ENCODE measurements around the gene CCDC179.

Gene CCDC179

DNA sequence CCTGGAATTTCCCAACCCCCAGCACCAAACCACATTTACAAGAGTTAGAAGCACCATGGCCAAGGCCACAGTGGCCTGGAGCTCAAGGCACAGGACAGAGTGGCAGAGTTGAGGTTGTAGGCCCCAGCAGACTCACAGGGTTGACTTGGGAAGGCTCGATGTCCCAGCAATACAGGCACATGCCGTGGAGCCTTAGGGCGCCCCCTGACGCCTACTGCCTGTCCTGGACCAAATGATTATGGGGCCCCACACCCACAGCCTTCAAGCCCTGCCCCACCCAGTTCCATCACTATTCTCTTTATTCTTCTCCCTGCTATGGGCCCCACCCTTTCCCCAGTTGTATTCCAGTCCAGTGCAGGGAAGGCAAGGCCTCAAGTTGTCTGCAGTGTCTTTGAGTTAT is at the start of gene CCDC179:
CCDC179 (minus strand) TSS at position 234 of the 400 bp plus-strand sequence; CDS start at position 181, 53 bp downstream.
- no peak for DNase-seq (ENCODE audit: extremely low read depth in 1 of 2, low read depth in 1 of 2)

DNA sequence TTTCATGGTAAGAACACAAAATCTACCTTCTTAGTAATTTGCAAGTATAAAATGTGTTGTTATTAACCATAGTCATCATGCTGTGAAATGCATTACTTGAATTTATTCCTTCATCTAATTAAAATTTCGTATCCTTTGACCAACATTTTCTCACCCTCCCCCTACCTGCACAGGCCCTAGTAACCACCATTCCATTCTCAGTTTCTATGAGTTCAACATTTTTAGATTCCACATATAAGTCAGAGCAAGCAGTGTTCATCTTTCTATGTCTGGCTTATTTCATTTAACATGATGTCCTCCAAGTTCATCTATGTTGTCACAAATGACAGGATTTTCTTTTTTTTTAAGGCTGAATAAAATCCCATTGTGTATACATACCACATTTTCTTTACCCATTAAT is 43.5 kb upstream of the CCDC179 start:
- no peak for DNase-seq (ENCODE audit: extremely low read depth in 1 of 2, low read depth in 1 of 2)

DNA sequence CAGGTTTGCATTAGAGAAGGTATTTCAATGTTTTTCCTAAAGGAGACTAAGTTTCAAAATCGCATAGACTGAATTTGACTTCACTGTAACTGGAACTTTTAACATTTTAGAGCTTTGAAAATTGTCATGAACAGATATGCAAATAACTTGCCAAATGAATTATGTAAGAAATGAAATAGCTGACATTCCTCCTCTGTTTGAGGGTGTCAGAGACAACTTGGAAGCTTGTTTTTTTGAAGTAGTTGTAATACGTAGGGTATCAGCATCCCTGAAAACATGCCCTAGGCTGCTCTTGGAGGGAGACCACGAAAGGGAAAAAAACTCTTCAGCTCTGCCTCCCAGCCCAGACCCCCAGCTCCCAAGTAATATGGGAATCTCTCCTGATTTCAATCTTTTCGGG is 41.3 kb upstream of the CCDC179 start:
- DNase-seq (ENCODE audit: extremely low read depth in 1 of 2, low read depth in 1 of 2): no peak

DNA sequence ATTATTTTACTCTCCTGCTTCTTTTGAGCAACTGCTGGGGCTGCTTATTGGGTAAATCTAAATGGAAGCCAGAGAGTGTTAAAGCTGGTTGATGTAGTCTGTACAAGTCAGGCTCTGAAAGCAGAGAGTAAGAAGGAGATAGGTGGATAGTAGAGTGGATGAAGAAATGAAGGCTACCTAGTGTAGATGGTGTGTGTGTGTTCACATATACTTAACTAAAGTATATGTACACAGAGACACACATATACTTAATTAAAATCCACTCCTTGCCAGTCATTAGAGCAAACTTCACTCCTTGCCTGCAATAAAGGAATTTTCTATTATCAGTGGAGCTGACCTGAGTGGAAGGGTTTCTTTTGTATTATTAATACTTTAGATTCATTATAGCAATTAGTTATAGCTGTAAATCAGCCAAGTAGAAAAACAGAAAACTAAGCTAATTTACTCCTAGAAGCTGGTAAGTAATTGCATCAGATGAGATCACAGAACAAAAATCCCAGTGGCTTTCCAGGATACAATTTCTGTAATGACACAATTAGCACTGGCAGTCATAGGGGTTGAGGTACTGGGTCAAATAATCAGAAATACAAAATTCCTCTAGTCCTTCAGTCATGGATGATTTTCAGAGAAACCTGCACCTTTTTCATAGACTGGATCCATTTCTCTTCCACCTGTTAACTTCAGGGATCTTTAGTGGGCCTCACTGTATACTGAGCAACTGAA is 40.7 kb upstream of the CCDC179 start:
- no peak for DNase-seq (ENCODE audit: extremely low read depth in 1 of 2, low read depth in 1 of 2)

DNA sequence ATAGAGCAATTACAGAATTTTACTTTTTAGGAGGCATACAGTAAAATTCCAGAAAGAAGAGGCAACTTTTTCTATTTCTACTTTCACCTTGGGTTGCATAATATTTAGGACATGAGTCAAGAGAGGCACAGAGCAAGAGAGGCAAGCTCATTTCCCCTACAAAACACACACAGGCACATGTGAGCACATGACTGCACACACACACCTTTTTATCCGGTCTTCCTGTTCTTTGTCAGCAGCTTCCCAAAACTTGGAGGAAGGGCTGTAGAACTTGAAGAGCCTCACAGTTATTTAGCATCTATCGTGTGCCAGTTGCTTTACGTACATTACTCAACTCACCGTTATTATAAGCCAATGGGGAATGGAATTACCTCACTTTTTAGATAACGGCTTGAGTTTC is 37.8 kb upstream of the CCDC179 start:
- no peak for DNase-seq (ENCODE audit: extremely low read depth in 1 of 2, low read depth in 1 of 2)

DNA sequence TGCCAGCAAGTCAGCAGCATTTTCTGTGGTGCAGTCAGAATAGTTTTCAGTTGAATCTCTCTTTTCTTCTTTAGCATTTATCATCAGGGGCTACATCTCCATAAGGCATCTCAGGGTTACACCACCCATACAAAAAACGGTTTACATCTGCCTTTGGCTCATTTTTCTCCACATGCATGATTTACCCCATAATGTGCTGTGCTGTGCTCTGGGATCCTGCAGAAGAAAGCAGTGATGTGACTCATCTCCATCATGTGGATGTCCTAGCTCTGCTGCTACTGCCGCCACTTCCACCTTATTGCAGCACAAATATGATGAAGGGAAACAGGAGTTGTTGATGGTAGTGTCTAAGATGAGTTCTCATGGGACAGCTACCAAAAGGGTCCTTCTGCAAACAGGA is 30.0 kb upstream of the CCDC179 start:
- no peak for DNase-seq (ENCODE audit: extremely low read depth in 1 of 2, low read depth in 1 of 2)

DNA sequence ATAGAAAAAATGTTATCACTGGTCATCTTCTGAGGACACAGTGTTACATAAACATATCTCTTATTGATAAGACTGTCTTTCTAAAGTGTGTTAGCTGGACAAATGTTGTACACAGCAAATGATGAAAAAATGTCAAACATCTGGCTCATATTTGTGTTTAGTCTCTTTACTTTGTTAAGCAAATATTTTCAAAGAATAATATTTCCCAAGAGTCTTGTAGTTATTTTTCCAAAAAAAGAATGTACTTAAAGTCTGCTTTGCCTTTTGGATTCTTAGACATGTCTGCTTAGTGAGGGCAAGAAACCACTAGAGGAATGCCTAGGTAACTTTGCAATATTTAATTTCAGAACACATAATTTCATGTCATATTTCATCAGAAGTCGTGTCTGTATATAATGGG is 23.9 kb upstream of the CCDC179 start:
- DNase-seq (ENCODE audit: extremely low read depth in 1 of 2, low read depth in 1 of 2): no peak

DNA sequence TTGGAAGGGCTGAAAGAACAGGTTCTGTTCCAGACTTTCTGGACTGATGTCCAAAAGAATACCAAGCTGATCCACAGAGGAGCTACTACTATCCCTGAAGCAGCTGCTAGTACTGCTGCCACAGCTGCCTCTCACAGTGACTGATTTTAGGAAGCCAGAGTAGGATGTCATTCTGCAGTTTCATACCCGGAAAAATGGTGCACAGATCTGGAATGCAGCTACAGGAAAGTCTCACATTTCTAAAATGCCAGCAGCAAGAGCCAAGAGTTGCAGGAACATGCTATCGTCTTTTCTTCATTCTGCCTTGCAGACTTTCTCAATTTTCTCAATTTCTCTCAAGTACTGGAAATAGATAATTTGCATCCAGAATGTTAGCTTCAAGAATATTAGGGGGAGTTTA is 19.4 kb upstream of the CCDC179 start:
- no peak for DNase-seq (ENCODE audit: extremely low read depth in 1 of 2, low read depth in 1 of 2)

DNA sequence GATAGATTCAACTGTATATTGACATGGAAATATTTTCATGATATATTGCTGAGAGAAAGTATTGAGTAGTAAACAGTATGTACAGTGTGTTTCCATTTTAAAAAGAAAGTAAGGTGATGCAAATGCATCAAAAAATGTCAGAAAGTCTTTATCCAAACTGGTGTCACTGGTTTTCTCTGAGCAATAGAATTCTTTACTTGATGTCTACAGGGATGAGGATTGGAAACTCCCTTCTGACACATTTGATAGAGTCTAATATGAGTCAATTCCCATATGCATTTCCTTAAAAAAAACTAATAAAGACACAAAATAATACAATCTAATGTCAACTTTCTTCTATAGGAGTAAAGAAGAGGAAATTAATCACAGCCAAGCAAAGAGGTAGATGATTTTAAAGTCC is 18.3 kb upstream of the CCDC179 start:
- no peak for DNase-seq (ENCODE audit: extremely low read depth in 1 of 2, low read depth in 1 of 2)

DNA sequence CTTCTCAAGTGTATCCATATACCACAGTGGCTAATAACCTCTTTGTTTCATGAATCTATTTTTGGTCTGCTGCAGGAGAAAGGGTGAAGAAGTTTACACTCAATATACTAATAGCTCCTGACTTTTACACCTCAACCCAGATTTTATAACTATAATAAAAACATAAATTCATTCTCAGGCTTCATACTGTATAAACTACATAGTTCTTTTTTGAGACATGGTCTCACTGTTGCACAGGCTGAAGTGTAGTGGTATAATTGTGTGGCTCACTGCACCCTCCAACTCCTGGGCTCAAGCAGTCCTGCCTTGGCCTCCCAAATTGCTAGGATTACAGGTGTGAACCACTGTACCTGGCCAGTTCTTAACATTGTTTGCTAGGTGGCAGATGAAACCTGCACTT is 17.8 kb upstream of the CCDC179 start:
- DNase-seq (ENCODE audit: extremely low read depth in 1 of 2, low read depth in 1 of 2): no peak

DNA sequence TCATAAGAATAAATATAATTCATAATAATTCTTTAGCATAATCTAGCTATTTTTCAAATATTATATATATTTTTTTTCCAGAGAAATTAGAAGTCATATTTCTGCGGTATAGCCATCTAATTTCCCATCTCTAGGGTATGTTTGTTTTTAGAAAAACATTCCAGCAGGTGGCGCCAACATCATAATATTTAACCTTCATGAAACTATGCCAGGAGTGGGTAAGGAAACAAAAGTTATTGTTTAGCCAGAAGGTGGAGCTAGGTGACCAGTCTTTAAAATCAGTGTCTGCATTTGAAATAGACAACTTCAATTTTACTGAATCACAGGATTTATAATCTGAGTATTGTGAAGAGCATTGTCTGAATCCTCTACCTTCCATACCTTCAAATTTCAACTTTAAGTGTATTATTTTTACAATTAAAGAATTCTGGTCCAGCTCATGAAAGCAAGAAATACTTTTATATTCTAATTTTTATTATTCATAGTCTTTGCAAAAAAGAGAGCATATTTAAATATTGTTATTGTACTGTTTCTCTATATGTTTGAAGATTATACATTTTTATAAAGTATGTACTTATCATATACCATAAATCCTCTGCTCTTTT is 15.7 kb upstream of the CCDC179 start:
- peak; percentile 7 to 20 for DNase-seq (ENCODE audit: extremely low read depth in 1 of 2, low read depth in 1 of 2)

DNA sequence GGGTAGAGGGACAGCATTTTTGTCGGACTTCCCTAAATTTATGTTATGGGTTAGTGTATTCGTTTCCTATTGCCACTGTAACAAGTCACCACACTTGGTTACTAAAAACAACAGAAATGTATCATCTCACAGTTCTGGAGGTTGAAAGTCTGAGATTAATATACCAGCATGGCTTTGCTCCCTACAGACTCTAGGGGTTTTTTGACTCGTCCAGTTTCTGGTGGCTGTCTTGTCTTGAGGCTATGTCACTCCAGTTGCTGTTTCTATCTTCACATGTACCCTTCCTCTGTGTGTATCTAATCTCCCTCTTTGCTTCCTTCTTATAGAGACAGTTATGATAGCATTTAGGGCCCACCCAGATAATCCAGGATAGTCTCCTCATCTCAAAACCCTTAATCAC is 9.1 kb upstream of the CCDC179 start:
- DNase-seq (ENCODE audit: extremely low read depth in 1 of 2, low read depth in 1 of 2): no peak

DNA sequence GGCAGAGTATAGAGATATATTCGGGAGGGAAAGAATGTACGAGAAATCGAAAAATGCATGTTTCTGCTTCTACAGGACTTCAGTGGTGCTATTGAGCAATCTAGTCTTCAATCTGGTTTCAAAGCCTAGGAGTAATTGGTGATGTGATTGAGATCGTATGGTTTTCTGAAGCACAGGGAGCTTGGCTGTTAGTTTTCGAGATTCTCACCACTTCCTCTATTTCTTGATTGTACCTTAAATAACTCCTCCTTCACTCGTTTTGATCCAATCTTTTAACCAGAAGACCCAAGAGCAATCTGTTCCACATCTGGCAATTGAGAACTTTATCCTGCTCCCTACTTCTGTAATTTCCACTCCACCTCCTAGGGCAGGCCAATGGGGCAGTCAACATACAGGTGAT is 518 bp downstream of the CCDC179 start:
- DNase-seq (ENCODE audit: extremely low read depth in 1 of 2, low read depth in 1 of 2): no peak

DNA sequence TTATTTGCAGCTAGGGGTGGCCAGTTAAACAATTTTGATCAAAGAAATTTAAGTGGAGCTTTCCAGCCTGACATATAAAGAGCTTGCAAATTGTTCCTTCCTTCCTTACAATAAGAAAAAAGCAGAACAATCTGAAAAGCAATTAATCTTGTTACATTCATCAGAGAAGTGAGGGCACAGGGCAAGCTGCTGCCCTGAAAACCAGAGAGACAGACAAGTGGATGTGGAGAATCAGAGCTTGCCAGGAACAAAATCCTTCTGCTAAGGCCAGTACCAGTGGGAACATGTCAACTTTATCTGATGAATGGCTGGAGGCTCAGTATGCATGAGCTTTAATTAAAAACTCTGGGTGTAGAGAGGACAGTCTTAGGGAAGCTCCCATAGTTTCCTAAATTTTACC is 8.8 kb downstream of the CCDC179 start:
- no peak for DNase-seq (ENCODE audit: extremely low read depth in 1 of 2, low read depth in 1 of 2)

DNA sequence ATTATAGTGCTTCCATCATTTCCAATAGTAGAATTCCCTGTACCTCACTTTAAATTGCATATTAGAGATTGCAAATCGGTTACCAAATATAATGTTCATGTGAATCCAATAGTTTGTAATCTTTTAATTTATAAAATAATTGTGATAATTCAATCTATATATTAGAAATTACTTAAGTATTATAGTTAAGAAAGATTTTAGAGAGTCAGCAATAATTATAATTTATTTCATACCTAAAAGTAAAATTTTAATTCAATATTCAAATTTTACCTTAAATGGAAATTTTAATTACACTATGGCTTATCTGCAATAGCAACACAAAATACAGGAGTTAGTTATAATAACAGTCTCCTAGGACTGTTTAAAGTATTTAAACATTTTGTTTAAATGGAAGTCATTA is 13.5 kb downstream of the CCDC179 start:
- DNase-seq (ENCODE audit: extremely low read depth in 1 of 2, low read depth in 1 of 2): no peak

DNA sequence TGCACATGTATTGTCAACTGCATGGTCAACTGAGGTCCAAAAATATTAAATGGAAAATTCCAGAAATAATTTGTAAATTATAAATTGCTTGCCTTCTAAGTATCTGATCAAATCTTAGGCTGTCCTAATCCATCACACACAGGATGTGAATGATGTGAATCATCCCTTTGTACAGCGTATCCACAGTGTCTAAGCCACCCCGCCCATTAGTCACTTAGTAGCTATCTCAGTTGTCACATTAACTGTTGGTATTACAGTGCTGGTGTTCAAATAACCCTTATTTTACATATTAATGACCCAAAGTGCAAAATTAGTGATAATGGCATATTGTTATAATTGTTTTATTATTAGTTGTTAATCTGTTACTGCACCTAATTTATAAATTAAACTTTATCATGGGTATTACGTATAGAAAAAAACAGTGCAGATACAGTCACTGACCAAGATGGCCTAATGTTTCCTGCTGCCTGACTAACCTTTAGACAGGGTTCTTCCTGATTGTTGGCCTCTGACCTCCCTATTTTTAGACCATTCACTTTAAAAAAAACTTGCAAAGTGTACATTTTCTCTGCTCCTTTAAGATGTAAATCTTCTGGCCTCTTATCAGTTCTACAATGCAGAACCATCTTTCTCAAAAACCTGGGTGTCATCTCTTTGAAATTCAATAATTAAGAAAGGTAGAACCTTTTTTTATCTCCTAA is 27.8 kb downstream of the CCDC179 start:
- no peak for DNase-seq (ENCODE audit: extremely low read depth in 1 of 2, low read depth in 1 of 2)

DNA sequence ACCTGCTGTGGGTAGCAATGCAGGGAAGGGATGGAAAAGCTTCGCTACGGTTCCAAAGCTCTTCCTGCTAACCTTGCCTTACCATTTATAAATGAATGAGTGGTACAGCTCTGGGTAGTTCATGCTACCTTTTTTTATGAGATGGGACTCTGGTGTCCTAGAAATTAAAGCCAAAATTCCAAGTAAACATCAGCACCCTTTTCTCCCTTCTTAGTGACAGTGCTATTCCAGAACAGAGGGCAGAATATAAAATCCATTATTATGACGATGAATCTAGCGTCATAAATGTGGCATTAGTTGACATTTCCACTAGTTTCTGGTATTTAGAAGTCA is 30.2 kb downstream of the CCDC179 start:
- no peak for DNase-seq (ENCODE audit: extremely low read depth in 1 of 2, low read depth in 1 of 2)

DNA sequence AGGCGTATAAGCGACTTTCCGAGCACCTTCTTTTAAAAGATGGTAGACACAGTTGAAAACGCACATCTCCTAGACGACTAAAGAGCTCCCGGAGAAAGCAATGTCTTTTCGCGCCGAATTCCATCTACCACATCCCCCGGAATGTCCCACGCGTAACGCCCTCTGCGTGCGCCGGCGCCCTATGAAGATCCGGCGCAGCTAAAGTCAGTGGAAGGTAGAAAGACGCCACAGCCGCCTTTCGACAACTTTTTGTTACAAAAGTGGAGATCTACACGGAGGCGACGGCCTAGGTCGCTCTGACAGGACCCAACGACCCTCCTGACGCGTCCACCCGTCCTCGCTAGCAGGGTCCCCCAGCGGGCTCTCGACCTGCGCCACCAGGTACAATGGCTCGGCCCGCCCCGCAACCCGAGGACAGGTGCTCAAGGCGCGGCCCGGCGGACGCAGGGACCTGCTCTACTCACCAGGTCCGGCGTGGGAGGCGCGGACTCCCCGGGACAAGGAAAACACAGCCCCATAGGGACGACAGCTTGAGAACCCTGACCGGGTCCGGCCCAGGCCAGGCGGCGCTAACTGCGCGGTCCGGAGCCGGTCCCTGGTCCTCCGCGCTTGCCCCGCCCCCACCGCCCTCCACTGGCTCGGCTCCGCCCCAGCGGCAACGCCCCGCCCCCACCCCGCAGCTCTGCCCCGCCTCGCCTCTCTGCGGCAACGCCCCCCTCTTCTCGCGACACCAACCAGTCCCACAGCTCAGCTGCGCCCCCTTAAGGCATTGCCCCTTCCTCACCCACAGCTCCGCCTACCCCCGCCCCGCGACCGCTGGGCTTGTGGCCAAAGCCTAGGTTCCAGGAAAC is 30.8 kb downstream of the CCDC179 start, which contains the start of gene SVIP:
SVIP (minus strand) TSS at position 571 of the 851 bp plus-strand sequence; CDS start at position 518, 53 bp downstream.
- peak; percentile 88 to 93 for DNase-seq (ENCODE audit: extremely low read depth in 1 of 2, low read depth in 1 of 2)

DNA sequence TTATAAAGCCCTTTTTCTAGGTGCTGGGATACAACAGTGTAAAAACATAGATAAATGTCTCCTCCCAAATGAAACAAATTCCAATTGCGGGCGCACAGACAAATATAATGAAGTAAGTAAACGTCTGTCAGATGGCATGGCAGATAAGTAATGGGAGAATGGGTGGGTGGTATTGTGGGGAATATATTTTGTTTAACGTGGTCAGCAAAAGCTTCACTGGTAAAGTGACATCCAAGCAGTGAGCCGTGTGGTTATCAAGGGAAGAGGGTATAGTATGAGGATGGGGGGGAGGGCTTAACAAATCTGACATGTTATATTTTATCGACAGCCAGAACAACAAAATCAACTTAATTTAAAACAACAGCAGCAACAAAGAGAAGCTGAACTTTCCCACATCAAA is 31.9 kb downstream of the CCDC179 start:
- DNase-seq (ENCODE audit: extremely low read depth in 1 of 2, low read depth in 1 of 2): no peak

DNA sequence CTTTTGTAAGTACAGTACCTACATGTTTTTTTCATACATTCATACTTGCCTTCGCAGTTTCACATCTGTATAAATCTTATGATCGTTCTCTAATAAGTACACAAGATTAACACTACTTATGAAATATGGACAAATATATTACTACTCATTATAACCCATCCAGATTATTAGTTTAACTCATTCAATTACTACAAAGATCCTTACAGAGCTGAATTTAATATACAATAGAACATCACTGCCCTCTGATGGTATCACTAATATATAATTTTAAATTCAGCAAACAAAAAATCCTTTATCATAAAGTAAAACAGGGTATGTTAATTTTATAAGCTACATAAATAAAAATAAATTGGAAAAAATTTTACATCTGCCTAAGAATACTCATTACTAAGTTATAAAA is 38.1 kb downstream of the CCDC179 start:
- no peak for DNase-seq (ENCODE audit: extremely low read depth in 1 of 2, low read depth in 1 of 2)

DNA sequence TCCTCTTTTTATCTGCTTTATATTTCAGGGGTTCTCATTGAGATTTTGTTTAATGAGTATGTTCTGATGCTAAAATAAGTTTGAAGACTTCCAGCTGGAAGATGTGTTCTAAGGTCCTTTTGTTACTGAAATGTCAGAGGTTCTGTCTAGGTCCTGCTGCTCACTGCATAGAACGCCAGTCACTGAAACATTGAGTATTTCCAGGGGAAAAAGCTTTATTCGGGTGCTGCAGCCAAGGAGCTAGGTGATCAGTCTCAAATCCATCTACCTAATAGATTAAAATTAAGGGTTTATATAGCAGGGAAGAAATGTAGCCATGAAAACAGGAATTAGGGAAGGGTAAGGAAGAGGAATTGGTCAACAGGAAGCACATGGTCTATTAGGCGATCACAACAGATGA is 50.4 kb downstream of the CCDC179 start:
- DNase-seq (ENCODE audit: extremely low read depth in 1 of 2, low read depth in 1 of 2): no peak

Data from activated CD8-positive, alpha-beta memory T cell treated with anti-CD3 and anti-CD28 coated beads for 1 hour (primary cell).